A549 treated with DMSO at 1 μM for 4 hours (cell line): ENCODE data around the gene CWF19L2. TPM values are rescaled to one million over a fixed set of nuclear protein-coding genes. Genes with fewer than 3 reads are reported as not detected.

Source experiments
- total RNA-seq: library from RNA; stranded (reverse); fragments of 200-300 nt; extraction: Qiagen RNA extraction; gene quantifications from 5 replicates; pipeline ENCODE4 v1.2.3, GENCODE V29; 2022; ENCODE audit warnings: low read depth

CWF19L2 gene
- 3.7 to 5.1 TPM (median 4.3 TPM) in 5 replicates for total RNA-seq

GRCh38 chr11:107457558-107458271, at the start of gene CWF19L2:
Gene CWF19L2, minus strand, starts transcription at chr11:107457825. Its CDS starts 9 bp downstream, at chr11:107457816.

Other genes starting within 250 kb of the CWF19L2 start
- 8.3 to 11.2 TPM (median 10.8 TPM) in 5 replicates for gene ALKBH8, start 107.9 kb upstream of the CWF19L2 start, total RNA-seq
- gene ELMOD1, start 133.3 kb upstream of the CWF19L2 start, total RNA-seq, result 0.18 to 0.34 TPM (median 0.32 TPM) in 5 replicates